ENCODE measurements around the gene TMEM147.
A peak's percentile ranks its signal among the peaks of the same experiment; 100 is the strongest.

The TMEM147 gene

GRCh38 chr19:35545001-35545854, at the start of gene TMEM147:
Gene TMEM147 (plus strand): TSS chr19:35545626. CDS start chr19:35545740, 114 bp downstream.
- DNase-seq (ENCODE audit: low read depth, low spot score): peak; percentile 97

- no peak for DNase-seq (ENCODE audit: low read depth, low spot score)
Observed at GRCh38 chr19:35497406-35497805, 48.0 kb upstream of the TMEM147 start.

- no peak for DNase-seq (ENCODE audit: low read depth, low spot score)
Observed at GRCh38 chr19:35498220-35498619, 47.2 kb upstream of the TMEM147 start.

- DNase-seq (ENCODE audit: low read depth, low spot score): no peak
Observed at GRCh38 chr19:35498984-35499527, 46.4 kb upstream of the TMEM147 start.

- no peak for DNase-seq (ENCODE audit: low read depth, low spot score)
Observed at GRCh38 chr19:35500611-35501010, 44.8 kb upstream of the TMEM147 start.

- no peak for DNase-seq (ENCODE audit: low read depth, low spot score)
Observed at GRCh38 chr19:35501684-35502083, 43.7 kb upstream of the TMEM147 start.

- no peak for DNase-seq (ENCODE audit: low read depth, low spot score)
Observed at GRCh38 chr19:35502751-35503150, 42.7 kb upstream of the TMEM147 start.

GRCh38 chr19:35506011-35506410, 39.4 kb upstream of the TMEM147 start:
- DNase-seq (ENCODE audit: low read depth, low spot score): no peak

- DNase-seq (ENCODE audit: low read depth, low spot score): no peak
Observed at GRCh38 chr19:35507561-35507960, 37.9 kb upstream of the TMEM147 start.

GRCh38 chr19:35508129-35508528, 37.3 kb upstream of the TMEM147 start:
- DNase-seq (ENCODE audit: low read depth, low spot score): no peak

- DNase-seq (ENCODE audit: low read depth, low spot score): no peak
Observed at GRCh38 chr19:35509018-35509652, 36.3 kb upstream of the TMEM147 start.

GRCh38 chr19:35509861-35510625, 35.4 kb upstream of the TMEM147 start:
- peak; percentile 74 for DNase-seq (ENCODE audit: low read depth, low spot score)

- DNase-seq (ENCODE audit: low read depth, low spot score): no peak
Observed at GRCh38 chr19:35510626-35510964, 34.8 kb upstream of the TMEM147 start.

- DNase-seq (ENCODE audit: low read depth, low spot score): no peak
Observed at GRCh38 chr19:35511337-35511736, 34.1 kb upstream of the TMEM147 start.

GRCh38 chr19:35512831-35513627, 32.4 kb upstream of the TMEM147 start:
- no peak for DNase-seq (ENCODE audit: low read depth, low spot score)

- DNase-seq (ENCODE audit: low read depth, low spot score): no peak
Observed at GRCh38 chr19:35513628-35514281, 31.7 kb upstream of the TMEM147 start, which contains the start of gene DMKN. Gene DMKN (minus strand): TSS chr19:35513649. CDS start chr19:35513475, 174 bp downstream.

- DNase-seq (ENCODE audit: low read depth, low spot score): no peak
Observed at GRCh38 chr19:35514282-35514809, 31.1 kb upstream of the TMEM147 start.

GRCh38 chr19:35516310-35516709, 29.1 kb upstream of the TMEM147 start:
- no peak for DNase-seq (ENCODE audit: low read depth, low spot score)

GRCh38 chr19:35517342-35517741, 28.1 kb upstream of the TMEM147 start:
- DNase-seq (ENCODE audit: low read depth, low spot score): no peak

GRCh38 chr19:35518313-35518712, 27.1 kb upstream of the TMEM147 start:
- peak; percentile 86 for DNase-seq (ENCODE audit: low read depth, low spot score)

All from astrocyte of the hippocampus (primary cell).